Left kidney (tissue), 2 donors: ENCODE results near the gene FAM83G. TPM values are rescaled to one million over a fixed set of nuclear protein-coding genes. Genes with fewer than 3 reads are reported as not detected.

ENCODE experiments used
- DNase-seq: peaks from one replicate; pipeline ENCODE4 v3.0.0-alpha.2; 2013
- polyA plus RNA-seq: library from polyadenylated mRNA; unstranded; fragments of 120-200 nt; gene quantifications from one replicate; pipeline ENCODE4 v1.2.1, GENCODE V29; 2013; ENCODE audit not compliant: insufficient read length

FAM83G gene
- polyA plus RNA-seq, 1 donor, result 6.3 TPM

- no peak for DNase-seq
Observed at GRCh38 chr17:18988546-18989173, 15.9 kb downstream of the FAM83G start.

DNA sequence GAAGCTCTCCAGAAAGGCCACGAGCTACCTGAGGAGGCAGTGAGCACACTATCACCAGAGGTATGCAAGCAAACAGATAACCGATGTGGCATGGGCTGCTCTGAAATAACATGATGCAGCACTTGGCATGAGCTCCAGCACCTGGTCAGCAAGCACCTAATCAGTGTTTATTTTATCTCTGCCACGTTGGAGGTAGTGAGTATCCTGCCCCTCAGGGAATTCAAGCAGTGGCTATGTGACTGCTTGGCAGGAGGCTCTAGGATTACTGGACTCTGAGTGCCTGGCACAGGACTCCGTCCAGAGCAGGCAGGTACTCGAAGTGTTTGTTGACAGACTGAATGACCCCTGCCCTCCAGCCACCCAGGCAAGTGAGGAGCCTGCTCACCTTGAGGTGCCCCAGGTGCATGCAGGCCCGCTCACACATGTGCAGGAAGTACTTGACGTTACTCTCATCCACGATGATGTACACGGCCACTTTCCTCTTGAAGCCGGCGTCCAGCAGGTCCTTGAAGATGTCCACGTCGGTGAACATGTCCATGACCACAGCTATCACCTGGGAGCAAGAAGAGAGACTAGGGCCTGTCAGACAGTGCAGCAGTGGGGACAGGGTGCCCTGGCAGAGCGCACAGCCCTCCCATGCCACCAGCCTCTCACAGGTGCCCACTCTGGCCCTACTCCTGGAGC is 16.6 kb downstream of the FAM83G start:
- DNase-seq, result no peak

DNA sequence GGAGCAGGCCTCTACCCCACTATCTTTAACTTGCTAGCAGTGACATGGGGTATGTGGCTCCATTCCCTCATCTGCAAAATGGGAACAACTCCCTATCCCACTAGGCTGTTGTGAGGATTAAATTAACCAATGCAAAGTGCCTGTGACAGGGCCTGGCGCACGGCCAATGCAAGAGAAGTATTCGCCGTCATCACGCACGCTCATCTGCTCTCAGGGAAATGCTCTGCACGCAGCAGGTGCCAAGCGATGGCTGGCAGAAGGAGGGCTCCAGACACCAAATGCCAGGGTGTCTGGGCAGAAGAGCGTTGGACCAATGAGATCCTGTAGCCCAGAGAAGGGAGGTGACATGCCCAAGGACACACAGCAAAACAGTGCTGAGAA is 17.3 kb downstream of the FAM83G start:
- no peak for DNase-seq

DNA sequence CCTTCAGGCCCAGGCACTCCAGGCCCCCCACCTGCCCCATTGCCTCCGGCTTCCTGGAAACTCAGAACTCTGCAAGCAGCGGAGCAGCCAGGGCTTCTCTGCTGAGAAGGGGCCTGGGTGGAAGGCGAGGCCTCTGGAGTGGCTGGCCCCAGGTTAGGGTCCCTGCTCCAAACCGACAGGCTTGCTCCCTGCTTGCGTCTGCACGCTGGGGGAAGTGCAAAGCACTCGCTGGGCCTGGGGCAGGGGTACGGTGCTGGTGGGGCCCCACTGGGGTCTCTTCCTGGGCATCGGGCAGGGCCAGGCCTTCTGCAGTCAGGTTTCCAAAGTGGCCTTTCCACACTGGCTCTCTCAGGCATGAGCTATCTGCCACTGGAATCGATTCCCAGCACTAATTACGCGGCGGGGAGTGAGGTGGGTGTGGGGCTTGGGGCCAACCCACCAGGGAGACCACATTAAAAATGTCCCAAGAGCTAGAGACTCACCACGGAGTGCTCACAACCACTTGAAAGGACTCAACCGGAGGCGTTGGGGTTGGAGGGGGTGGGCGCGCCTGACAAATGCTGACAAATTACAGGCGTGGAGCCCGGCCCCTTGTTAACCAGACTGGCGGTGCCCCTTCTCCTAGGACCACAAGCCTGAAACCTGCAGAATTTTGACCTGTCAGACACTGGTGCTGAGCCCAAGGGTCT is 17.9 kb downstream of the FAM83G start:
- no peak for DNase-seq

DNA sequence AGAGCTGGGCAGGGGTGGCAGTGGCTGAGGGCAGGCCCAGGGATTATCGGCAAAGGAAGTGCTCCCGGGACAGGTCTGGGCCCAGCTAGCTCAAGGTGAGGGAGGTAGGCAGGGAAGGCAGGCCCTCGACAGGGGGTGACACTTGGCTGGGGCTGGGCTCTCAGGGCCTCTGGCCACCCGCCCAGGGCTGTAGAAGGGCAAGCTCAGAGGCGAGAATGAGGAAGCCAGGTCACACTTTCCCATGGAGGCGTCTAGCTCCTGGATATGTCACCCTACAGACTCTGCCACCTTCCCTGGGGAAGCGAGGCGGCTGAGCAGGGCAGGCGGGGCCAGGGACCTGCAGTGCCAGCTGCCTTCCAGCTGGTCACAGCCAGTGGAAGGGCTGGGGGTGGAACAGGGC is 19.1 kb downstream of the FAM83G start:
- DNase-seq, result no peak

GRCh38 chr17:18984273-18985114 is 20.1 kb downstream of the FAM83G start:
- DNase-seq, result no peak

DNA sequence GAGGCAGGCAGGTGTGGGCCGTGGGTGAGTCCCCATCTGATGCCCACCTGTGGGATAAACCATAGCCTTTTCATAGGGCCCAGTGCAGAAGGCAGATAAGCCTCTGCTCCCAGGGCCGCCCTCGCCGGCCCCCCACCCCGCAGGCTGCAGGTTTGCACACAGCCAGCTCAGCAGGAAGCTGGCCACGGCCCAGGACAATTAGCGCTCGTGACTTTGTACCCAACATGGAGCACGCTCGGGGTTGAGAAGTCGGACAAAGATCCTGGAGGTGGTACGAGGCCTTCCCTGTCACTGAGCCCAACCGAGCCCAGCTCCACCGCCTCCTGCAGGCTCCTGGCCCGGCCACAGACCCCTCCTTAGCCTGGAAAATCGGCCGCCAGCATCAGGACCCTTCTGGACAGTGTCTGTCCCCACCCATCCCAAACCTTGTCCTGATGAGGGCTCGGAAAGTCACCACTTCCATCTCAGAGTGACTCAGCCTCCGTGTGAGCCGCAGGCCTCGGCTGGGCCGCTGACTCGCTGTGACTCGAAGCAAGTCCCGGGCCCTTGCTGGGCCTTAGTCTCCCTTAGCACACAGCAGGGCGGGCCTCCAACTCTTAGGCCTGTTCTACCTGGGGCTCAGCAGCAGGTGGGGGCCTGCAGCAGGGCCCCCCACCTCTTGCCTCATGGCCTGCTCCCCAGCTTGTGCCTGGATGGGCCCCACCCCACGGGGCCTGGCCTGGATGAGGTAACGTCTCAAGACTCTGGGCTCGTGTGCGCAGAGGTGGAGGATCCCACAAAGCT is 22.7 kb downstream of the FAM83G start:
- DNase-seq, result no peak

GRCh38 chr17:18981335-18981641 is 23.3 kb downstream of the FAM83G start:
- no peak for DNase-seq

DNA sequence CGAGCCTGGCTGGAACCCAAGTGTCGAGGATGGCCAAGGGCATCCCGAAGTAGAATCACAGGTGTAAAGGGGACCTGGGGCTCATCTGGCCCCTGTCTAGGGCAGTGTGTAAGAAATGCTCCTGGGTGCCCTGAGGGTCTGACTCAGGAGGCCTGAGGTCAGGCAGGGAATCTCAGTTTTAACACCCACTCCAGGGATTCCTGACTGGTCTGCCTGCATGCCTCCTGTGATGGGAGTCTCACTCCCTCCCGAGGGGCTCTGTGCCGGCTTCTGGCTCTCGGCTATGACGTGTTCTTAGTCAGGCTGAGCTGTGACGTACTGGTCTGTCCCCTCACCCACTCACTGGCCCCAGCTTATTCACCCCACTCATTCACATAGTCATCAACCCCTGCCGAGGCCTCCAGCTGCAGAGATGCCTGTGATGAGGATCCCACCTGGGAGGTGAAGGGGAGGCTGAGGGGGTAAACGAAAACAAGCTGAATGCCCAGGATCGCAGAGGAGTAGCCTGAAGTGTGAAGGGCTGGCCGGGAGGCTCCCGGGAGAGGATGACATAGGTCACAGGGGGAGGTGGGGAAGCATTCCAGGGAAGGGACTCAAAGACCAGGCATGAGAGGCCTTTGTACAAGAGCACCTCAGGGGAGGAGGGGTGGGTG is 23.8 kb downstream of the FAM83G start:
- DNase-seq, result no peak

GRCh38 chr17:18978655-18979054 is 25.9 kb downstream of the FAM83G start:
- DNase-seq, result no peak

GRCh38 chr17:18978050-18978449 is 26.5 kb downstream of the FAM83G start:
- no peak for DNase-seq

DNA sequence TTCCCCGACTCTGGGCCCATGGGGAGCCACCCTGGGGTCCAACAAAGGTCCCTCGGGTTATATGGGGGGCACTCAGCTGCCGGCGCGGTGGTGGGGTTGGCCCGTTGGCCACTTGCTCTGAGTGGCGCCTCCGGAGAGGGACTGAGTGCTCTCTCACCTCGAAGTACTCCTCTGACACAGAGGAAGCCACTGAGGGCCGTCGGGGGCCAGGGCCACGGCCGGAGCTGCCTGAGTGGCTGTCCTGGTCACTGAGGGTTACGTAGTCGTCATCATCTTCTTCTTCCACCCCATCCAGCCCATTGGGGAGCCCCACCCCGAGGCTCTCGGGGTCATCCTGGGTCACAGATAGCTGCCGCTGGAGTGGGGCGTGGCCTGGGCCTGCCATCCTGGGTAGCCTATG is 26.9 kb downstream of the FAM83G start:
- no peak for DNase-seq

DNA sequence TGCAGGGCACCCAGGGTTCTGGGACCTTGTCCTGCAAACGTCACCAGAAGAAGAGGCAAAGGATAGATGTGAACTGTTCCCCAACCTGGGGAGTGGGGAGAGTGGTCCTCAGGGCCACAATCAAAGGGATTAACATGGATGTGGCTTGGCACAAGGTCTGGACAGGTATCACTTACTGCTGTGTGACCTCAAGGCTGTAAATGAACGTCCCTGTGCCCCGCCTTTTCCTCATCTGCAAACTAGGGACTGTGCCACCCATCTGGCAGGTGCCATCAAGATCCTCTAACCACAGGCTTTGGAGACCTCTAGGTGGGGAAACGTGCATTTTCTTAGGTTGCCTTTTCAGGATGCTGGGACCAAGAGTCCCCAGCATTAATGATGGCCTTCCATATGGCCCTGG is 27.5 kb downstream of the FAM83G start:
- no peak for DNase-seq

DNA sequence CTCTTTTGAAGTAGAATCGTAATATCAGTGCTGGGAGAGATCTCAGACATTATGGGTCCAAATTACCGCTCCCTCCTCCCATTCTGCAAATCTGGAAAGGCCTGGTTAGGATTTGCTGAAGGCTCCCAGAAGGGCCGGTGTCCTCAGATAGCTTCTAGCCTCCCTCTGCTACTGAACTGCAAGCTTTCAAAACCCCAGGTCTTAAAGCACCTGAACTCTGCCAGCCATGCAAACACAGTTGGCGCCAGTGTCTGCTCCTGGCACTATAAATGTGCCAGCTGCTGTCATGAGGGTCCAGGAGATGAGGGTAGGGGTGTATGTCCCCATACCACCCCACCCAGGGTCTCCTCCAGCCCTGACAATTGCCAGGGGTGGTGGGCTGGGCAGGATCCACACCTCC is 28.4 kb downstream of the FAM83G start:
- DNase-seq, result no peak

- no peak for DNase-seq
Observed at GRCh38 chr17:18975597-18975996, 29.0 kb downstream of the FAM83G start.

DNA sequence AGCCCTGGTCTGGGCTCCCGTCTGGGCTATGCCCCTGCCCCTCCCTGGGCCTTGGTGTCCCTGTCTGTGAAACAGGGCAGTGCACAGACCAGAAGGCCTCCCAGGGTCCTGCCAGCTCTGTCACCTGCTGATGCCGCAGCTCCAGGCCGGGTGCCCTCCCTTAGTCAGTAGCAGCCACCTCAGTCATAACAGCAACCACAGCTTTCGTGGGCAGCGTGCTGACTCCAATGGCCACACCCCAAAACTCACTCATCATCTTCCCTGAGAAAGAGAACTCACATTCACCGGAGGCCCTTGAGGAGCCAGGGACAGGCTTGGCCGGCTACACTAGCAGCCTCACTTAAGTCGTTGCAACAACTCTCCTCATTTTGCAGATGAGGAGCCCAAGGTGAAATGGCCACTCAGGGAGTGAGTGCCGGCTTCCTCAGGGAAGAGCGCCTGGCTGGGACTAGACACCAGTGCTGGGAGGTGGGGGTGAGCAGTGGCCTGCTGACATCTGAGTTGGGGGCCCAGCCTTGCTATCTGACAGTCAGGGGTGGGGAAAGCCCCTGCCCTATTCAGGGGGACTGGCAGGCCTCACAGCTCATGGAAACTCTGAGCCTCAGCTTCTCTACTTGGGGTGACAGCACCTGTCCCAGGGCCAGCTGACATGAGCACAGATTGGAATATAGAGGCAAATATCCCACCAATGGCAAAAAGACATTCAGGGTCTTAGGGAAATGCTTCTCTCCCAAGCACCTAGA is 30.0 kb downstream of the FAM83G start:
- no peak for DNase-seq

DNA sequence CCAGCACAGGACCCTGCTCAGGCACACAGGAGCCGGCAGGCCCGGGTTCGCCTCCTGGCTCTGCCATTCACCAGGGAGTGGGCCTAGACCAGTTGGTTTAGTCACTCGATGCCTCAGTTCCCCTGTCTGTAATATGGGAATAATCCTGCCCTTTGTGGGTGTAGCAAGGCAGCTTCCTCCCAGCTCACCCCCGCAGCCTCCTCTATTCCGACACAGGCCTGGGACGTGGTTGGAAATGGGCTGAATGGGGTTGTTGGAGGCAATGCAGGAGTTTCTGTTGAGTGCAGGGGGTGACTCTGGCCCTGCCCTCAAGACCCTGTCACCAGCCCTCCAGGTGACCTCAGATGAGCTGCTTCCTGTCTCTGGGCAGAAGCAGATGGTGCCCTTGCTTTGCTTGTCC is 32.8 kb downstream of the FAM83G start:
- DNase-seq, result no peak

GRCh38 chr17:18970582-18971480 is 33.7 kb downstream of the FAM83G start:
- no peak for DNase-seq
